Stomach (tissue), 19 donors: ENCODE results near the gene CAPNS2. TPM values are rescaled to one million over a fixed set of nuclear protein-coding genes. Genes with fewer than 3 reads are reported as not detected.

ENCODE experiments used
- DNase-seq, 2 donors: peaks; one replicate each; pipeline versions ENCODE4 v3.0.0 to v3.0.0-alpha.2; 2013 to 2019
- H3K27ac ChIP-seq, 5 donors: fragments of 200-600 bp in 4 of 5; sonication (generic) in 4 of 5; one replicate each; pipeline ENCODE4 v1.5.1; 2013 to 2019; ENCODE audit warnings: mild to moderate bottlenecking in 1 of 5, moderate library complexity in 1 of 5
- H3K27me3 ChIP-seq, 3 donors: fragments of 200-600 bp; sonication (generic); one replicate each; pipeline ENCODE4 v1.5.1; 2017 to 2019; ENCODE audit warnings: mixed run types in 1 of 3
- H3K36me3 ChIP-seq, 4 donors: fragments of 200-600 bp; sonication (generic); 1 replicate in 3 of 4; 2 replicates in 1 of 4; pipeline ENCODE4 v1.5.1; 2016 to 2019
- H3K4me1 ChIP-seq, 4 donors: fragments of 200-600 bp; sonication (generic); one replicate each; pipeline ENCODE4 v1.5.1; 2016 to 2019
- H3K4me3 ChIP-seq, 4 donors: fragments of 200-600 bp; sonication (generic) in 3 of 4; one replicate each; pipeline ENCODE4 v1.5.1; 2016 to 2019; ENCODE audit warnings: mild to moderate bottlenecking in 1 of 4
- H3K9me3 ChIP-seq, 4 donors: fragments of 200-600 bp; sonication (generic); one replicate each; pipeline ENCODE4 v1.5.1; 2016 to 2019
- EP300 ChIP-seq: sonication (generic); formaldehyde crosslinking; IDR thresholded peaks from one replicate; pipeline ENCODE4 v1.6.1; 2017; ENCODE audit warnings: antibody characterized with exemption
- POLR2A ChIP-seq, 4 donors: fragments of 450-650 bp; IDR thresholded peaks; one replicate each; pipeline ENCODE4 v1.6.1; 2016; ENCODE audit warnings: antibody characterized with exemption in 4 of 4, control low read depth in 2 of 4, mild to moderate bottlenecking in 1 of 4, moderate library complexity in 1 of 4
- POLR2AphosphoS5 ChIP-seq, 3 donors: sonication (generic); formaldehyde crosslinking; IDR thresholded peaks; one replicate each; pipeline ENCODE4 v1.6.1; 2016; ENCODE audit warnings: antibody characterized with exemption in 3 of 3
- WGBS, 5 donors: extraction: QIAGEN DNeasy Blood & Tissue Kit in 3 of 5; methylation state at CpG; one replicate each; pipeline versions ENCODE4 v1.1.5 to v1.1.7; 2013 to 2018; 5-methylcytosine and 5-hydroxymethylcytosine counted together
- intact Hi-C: fragments of 100-400 bp; cut with DNase I; formaldehyde crosslinking; loops from one replicate; pipeline ENCODE4 v1.15.1; 2023; ENCODE audit warnings: low total_unique reads
- long read RNA-seq, 10 donors: transcript quantifications; one replicate each; lab custom pipeline, GENCODE V29; 2026
- polyA plus RNA-seq, 3 donors: library from polyadenylated mRNA; stranded (reverse); fragments of 200-250 nt; gene quantifications; one replicate each; pipeline ENCODE4 v1.2.3, GENCODE V29; 2013
- total RNA-seq, 5 donors: library from RNA; depleted of rRNA; stranded (reverse); fragments of >200 nt; gene quantifications; one replicate each; pipeline versions ENCODE4 v1.1.0 to v1.2.3, GENCODE V29; 2014 to 2016
- TF ChIP-seq, protein P1 (sequence below), 7 experiments: fragments of 450-650 bp in 4 of 7; fragments of 200-600 bp in 3 of 7; sonication (generic) in 3 of 7; IDR thresholded peaks; one replicate each; pipeline ENCODE4 v1.5.1; 2016 to 2019; ENCODE audit warnings: antibody characterized with exemption in 7 of 7, control low read depth in 2 of 7, mild to moderate bottlenecking in 1 of 7
- donor health status: healthy with polysubstance abuse.
- donor health status: Bipolar disorder and iron deficiency.
- donor health status: healthy.

Gene CAPNS2
- total RNA-seq (under 1 TPM in 1 of 5 donors, not detected in 4; 0.73 TPM), polyA plus RNA-seq (10 to 100 TPM in 1 of 3 donors, not detected in 2; 44.2 TPM)
- long read RNA-seq, donor 1 = 0 reads
- long read RNA-seq, donor 2 = 0 reads
- long read RNA-seq, donor 3 = 0 reads
- long read RNA-seq, donor 4 = 0 reads
- long read RNA-seq, donor 5 = 0 reads
- long read RNA-seq, donor 6 = 0 reads
- long read RNA-seq, donor 7 = 0 reads
- long read RNA-seq, donor 8 = 0 reads
- long read RNA-seq, donor 9 = 0 reads
- long read RNA-seq, donor 10 = 0 reads

DNA sequence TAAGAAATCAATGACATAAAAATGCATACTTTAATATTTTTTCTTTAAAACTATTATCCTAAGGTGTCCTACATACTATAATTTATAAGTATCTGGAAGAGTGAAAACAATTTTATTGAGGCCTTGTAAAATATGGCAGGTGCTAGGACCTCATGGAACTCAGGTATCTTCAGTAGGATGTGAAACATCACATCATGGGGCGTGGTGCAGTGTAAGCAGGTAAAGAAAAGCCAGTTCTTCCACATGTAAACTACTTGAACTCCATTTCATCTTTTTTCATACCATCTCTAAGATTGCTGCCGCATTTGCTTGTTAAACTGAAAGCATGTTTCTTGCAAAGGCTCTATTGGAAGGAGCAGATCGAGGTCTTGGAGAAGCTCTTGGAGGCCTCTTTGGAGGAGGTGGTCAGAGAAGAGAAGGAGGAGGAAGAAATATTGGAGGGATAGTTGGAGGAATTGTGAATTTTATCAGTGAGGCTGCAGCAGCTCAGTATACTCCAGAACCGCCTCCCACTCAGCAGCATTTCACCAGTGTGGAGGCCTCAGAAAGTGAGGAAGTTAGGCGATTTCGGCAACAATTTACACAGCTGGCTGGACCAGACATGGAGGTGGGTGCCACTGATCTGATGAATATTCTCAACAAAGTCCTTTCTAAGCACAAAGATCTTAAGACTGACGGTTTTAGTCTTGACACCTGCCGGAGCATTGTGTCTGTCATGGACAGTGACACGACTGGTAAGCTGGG is at the start of gene CAPNS2:
CAPNS2 (plus strand) TSS at position 253 of the 744 bp plus-strand sequence; CDS start at position 326, 73 bp downstream.
- Histone ChIP-seq H3K4me3 (no peak within 1 kb of the TSS), H3K36me3 (no peaks in the 10 kb centered on the region), H3K9me3 (no peaks in the 10 kb centered on the region), H3K4me1 (peaks cover 0 to 24% (median 6%) of the 10 kb centered on the region in 4 donors), H3K27me3 (no peaks in the 10 kb centered on the region), H3K27ac (no peak within 1 kb of the TSS)
- TF ChIP-seq, protein P1, sequence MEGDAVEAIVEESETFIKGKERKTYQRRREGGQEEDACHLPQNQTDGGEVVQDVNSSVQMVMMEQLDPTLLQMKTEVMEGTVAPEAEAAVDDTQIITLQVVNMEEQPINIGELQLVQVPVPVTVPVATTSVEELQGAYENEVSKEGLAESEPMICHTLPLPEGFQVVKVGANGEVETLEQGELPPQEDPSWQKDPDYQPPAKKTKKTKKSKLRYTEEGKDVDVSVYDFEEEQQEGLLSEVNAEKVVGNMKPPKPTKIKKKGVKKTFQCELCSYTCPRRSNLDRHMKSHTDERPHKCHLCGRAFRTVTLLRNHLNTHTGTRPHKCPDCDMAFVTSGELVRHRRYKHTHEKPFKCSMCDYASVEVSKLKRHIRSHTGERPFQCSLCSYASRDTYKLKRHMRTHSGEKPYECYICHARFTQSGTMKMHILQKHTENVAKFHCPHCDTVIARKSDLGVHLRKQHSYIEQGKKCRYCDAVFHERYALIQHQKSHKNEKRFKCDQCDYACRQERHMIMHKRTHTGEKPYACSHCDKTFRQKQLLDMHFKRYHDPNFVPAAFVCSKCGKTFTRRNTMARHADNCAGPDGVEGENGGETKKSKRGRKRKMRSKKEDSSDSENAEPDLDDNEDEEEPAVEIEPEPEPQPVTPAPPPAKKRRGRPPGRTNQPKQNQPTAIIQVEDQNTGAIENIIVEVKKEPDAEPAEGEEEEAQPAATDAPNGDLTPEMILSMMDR (IDR thresholded peaks at IDR 0.05) = no peak
- no peak for TF ChIP-seq EP300
- intact Hi-C loops = no loop called here
- WGBS, 5 donors = 90 to 95% (median 93%) methylated on average over 9 of the region's 9 CpGs
- DNase-seq = no peak

DNA sequence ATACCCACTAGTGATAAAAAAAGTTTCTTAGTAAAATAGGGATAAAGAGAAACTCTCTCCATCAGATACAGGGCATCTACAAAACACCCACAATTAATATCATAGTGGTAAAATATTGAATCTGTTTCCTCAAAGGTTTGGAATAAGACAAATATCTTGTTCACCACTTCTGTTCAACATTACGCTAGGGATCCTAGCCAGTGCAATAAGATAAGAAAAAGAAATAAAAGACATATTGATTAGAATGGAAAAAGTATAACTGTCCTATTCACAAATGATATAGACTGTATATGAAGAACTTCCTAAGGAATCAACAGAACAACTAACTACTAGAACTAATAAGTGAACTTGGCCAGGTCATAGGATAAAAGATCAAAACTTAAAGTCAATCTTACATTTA is 44.7 kb upstream of the CAPNS2 start:
- intact Hi-C loops = no loop called here
- Histone ChIP-seq H3K4me3 (no peak overlapping the region), H3K9me3 (peaks cover 0 to 9% (median 3%) of the 10 kb centered on the region in 4 donors), H3K27me3 (no peaks in the 10 kb centered on the region), H3K36me3 (no peaks in the 10 kb centered on the region), H3K27ac (no peak overlapping the region), H3K4me1 (no peaks in the 10 kb centered on the region)
- 0 to 56% (median 36%) methylated on average over 1 of the region's 1 CpG for WGBS, 5 donors
- DNase-seq = no peak
- TF ChIP-seq POLR2A (IDR thresholded peaks at IDR 0.05) (no peak), EP300 (no peak), POLR2AphosphoS5 (IDR thresholded peaks at IDR 0.05) (no peak)
- TF ChIP-seq, protein P1 (IDR thresholded peaks at IDR 0.05) = no peak

DNA sequence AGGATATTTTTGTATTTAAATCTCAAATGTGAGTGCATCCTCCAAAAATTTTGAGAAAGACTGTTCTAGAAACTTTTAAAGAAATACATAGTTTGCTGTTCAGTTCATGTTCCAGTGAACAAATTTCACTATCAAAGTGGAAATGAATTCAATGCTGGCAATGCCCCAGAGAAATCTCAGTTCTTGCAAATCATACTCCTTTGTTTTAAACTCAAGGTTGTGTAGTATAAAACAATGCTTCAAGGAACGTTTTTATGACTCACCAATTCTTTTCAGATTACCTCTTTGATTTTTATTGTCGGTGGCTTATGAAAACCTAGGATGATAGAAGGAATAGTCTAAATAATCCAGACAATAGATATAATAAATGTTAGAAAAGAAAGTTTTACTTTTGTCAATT is 40.0 kb upstream of the CAPNS2 start:
- DNase-seq = no peak
- intact Hi-C loops = no loop called here
- Histone ChIP-seq H3K4me1 (no peaks in the 10 kb centered on the region), H3K4me3 (no peak overlapping the region), H3K9me3 (peaks cover 0 to 9% (median 3%) of the 10 kb centered on the region in 4 donors), H3K36me3 (peaks cover 0 to 13% (median 6%) of the 10 kb centered on the region in 4 donors), H3K27ac (no peak overlapping the region), H3K27me3 (no peaks in the 10 kb centered on the region)
- TF ChIP-seq POLR2A (IDR thresholded peaks at IDR 0.05) = no peak
- TF ChIP-seq POLR2AphosphoS5 (IDR thresholded peaks at IDR 0.05) = no peak
- no peak for TF ChIP-seq EP300
- TF ChIP-seq, protein P1 (IDR thresholded peaks at IDR 0.05) = no peak
- WGBS, 5 donors = 20 to 30% (median 23%) methylated on average over 2 of the region's 2 CpGs

DNA sequence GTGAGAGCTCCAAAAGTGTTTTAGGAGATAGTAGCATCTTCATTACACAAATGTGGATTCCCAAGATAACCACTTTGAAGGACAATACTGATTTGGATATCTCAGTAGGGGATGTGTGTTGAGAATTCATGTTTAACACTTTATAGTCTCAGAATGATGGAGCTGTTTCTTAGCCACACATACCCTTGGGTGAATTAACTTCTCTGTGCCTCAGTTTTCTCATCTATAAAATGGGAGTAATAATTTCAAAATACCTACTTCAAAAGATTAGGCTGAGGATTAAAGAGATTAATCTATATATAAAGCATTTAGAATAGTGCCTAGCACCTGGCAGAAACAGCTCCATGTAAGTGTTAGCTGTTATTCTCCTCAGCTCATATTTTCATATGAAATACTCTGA is 38.6 kb upstream of the CAPNS2 start:
- Histone ChIP-seq H3K27ac (no peak overlapping the region), H3K4me3 (no peak overlapping the region), H3K9me3 (no peaks in the 10 kb centered on the region), H3K4me1 (no peaks in the 10 kb centered on the region), H3K36me3 (peaks cover 0 to 18% (median 8%) of the 10 kb centered on the region in 4 donors), H3K27me3 (no peaks in the 10 kb centered on the region)
- intact Hi-C loops = no loop called here
- TF ChIP-seq EP300 (no peak), POLR2AphosphoS5 (IDR thresholded peaks at IDR 0.05) (no peak), POLR2A (IDR thresholded peaks at IDR 0.05) (no peak)
- TF ChIP-seq, protein P1 (IDR thresholded peaks at IDR 0.05) = no peak
- DNase-seq = no peak
